ENCODE measurements around the gene ZNF511.
A peak's percentile ranks its signal among the peaks of the same experiment; 100 is the strongest.

ZNF511 gene

DNA sequence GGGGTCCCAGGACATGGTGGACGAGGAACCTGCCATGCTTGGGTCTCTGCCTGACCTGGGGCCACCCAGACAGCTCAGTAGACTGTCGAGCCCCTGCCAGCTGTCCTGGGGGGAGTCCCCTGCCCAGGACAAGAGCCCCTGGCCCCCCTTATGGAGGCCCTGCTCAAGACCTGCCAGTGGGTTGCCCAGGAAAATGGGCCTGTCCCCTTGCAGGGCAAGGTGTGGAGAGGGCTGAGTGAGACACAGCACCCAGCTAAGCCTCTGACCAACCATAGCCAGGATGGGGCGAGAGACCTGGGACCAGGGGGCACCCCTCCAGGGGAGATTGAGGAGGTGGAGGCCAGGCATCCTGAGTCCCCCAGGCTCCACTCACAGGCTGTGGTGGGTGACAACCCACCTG lies 47.3 kb downstream of the ZNF511 start:
- no peak for DNase-seq

DNA sequence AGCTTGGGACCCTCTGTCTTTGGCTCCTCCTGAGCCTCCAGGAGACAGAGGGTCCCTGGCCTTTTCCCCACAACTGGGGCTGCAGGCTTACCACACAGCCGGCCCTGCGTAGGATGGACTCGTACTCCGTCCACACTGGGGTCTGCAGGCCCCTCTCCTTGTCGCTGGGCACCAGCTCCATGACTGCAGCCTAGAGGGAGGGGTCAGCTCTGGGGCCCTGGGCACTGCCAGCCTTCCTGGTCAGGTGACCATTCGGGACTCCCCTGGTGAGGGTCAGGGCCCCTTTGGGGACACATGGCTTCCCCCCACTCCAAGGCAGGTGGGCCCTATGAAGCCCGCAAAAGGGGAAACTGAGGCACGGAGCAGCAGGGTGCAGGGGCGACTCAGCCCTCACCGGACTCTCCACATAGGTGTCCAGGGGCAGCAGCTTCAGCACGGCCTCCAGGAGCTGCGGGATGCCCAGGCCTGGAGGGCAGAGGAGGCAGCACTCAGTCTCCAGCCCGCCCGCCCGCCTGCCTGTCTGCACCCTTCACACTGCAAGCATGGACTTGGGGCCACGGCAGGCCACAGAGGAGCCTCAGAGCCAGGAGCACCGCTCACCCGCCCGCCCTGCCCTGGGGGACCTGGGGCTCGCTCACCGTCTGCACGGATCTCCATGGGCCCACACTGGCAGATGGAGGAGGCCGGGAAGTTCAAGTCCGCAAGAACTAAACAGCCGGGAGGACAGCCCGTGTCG lies 48.0 kb downstream of the ZNF511 start:
- DNase-seq = no peak

DNA sequence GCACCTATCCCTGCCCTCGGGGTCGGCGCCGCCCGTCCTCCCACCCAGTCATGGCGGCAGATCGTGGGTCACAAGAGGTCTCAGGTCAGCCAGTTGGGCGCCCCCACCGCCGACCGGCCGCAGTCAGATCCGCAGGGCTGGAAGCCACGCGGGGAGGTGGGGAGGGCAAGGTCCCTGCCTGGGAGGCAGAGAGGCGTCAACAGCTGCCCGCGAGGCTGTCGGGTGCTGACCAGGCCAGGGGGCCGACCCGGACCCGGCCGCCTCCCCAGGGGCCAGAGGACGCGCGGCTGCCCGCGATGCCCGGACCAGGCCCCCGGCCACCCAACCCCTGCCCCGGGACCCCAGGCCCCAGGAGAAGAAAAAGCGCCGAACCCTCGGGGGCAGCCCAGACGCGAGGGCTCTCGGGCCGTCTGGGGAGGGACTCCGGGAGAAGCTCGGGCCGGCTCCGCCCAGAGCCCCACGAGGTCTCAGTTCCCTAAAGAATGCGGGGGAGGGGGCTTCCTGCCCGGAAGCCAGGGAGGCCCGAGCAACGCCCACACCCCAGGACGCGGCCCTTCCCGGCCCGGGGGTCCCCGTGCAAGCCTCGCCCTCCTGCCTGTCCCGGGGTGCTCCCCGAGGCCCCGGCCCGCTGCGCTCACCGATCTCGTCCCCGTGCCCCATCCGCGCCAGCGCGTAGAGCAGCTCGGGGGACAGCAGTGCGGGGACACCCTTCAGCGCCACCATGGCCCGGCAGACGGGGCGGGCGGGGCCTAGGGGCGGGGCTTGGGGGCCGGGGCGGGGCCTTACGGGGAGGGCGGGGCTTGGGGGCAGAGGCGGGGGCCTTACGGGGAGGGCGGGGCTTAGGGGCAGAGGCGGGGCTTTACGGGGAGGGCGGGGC lies 48.8 kb downstream of the ZNF511 start, which contains the start of gene FUOM:
FUOM (minus strand) TSS at position 735 of the 877 bp plus-strand sequence; CDS start at position 723, 12 bp downstream.
- DNase-seq = peak in 1 of 2 experiments; percentile 61

DNA sequence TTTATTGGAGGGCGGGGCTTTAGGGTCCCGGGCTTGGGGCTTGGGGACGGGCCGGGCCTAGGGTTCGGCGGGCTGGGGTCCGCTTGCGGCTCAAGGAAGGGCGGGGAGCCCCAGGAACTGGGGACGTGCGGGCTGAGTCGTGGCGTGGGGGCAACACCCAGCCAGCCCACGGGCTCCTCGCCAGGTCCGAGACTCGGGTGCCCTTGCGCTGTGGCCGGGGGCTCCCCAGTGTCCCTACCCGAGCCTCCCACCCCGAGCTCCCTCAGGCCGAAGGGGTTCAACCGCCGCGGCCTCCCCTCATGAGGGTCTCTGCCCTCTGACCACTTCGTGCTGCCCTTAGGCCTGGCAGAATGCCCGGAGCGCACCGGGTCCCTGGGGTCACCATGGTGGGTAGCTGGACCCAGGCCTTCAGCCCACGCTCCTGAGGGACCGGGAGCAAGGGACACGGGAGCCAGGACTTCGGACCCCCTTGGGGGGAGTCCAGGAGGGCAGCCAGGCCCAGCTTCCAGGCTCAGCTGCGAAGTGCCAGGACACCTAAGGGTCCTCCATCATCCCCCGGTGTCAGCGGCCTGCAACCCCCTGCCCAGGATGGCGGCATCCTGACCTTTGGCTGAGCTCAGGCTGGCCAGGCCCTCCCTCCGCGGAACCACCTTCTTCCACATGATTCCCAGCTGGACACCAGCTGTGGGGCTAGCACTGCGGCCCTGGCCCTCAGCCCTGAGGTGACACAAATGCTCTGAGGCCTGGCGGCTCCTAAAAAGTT lies 49.6 kb downstream of the ZNF511 start:
- DNase-seq = no peak

DNA sequence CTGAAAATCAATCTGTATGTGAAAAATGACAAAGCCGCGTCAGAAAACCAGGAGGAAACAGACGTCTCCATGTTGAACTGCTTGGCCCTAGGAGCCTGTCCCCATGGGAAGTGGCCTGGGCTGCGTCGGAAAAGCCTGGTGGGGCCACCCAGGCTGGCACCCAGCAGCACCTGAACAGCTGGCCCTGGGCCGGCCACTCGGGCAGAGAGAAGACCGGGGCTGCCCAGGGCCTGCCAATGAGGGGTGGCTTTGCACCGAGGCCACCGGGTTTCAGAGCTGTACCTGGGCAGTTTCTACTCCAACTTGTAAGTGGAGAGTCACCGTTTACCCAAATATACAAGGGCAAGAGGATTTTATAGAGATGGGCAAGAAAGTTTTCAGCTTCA lies 50.2 kb downstream of the ZNF511 start:
- no peak for DNase-seq

DNA sequence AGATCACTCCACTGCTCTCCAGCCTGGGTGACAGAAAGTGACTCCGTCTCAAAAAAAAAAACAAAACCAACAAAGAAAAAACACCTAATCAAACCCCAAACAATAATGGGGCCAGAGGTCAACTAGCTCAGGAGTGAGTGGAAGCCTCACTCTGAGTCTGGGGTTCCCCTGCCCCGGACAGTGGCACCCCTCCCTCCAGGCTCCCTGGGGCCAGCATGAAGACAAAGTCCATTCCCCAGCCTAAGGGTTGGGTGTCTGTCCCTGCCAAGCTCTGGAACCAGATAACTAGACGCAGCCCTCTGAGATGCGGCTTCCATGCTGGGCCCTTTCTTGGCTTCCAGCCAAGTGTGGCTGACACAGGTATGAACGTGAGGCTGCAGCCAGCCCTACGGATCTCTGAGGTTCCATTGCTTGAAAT lies 50.8 kb downstream of the ZNF511 start:
- DNase-seq = peak in 1 of 2 experiments; percentile 46

DNA sequence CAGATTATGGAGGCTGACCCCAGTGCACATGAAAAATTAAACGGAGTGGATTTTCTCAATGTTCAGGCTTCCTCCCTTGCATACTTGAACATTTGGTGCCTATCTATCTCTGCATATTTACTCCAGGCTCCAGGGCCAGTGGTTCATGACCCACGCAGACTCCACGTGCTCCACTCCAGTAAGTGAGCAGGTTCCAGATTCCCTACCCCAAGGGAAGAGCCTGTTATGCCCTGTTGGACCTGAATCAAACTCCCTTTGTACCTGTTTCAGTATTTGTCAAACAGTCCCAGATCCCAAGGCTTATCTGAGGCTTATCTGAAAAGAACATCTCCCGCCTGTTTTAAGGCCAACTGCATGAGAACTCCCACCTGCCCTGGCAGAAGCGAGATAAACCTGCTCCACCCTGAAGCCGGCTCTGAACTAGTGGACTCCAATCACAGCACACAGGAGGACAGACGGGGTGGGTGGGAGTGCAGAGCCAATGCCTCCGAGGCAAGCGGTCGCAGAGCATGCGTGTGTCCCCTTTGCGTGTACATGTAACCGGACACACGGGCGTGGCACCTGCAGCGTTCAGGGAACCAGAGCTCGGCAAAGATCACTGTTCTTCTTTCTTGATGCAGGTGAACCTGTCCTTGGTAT lies 51.4 kb downstream of the ZNF511 start:
- DNase-seq = peak in 1 of 2 experiments; percentile 25

DNA sequence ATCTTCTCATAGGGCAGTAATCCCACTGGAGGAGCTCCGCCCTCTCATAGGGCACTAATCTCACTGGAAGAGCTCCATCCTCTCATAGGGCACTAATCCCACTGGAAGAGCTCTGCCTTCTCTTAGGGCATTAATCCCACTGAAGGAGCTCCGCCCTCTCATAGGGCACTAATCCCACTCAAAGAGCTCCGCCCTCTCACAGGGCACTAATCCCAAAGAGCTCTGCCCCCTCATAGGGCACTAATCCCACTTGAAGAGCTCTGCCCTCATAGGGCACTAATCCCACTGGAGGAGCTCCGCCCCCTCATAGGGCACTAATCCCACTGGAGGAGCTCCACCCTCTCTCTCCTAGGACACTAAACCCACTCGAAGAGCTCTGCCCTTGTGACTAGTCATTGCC lies 52.5 kb downstream of the ZNF511 start:
- DNase-seq = no peak

DNA sequence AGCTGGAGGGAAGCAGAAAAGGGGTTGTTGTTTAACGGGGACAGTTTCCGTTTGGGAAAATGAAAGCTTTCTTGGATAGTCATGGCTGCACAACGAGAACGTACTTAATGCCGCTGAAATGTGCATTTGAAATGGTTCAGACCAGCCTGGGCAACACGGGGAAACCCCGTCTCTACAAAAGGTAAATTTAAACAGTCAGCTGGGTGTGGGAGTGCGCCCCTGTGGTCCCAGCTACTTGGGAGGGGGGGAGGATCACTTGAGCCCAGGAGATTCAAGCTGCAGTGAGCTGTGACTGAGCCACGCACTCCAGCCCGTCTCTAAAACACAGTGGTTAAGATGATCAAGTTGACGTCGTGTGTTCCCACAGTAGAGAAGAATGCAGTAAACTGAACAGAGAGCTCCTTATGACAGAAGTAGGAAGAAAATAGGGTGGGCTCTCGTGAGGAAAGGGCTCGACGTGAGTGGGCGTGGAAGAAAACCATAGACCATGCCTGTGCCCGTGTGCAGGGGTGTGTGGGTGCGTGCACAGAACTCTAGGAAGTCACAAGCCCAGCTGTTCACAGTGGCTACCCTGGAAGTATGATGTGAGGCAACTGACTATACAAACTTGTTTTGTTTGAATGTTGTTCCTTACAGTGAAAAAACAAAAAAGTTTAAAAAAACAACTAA lies 53.2 kb downstream of the ZNF511 start:
- DNase-seq = no peak
